H7 (cell line): ENCODE measurements around the gene IFNA13. TPM values are rescaled to one million over a fixed set of nuclear protein-coding genes. Genes with fewer than 3 reads are reported as not detected.

Experiments used
- DNase-seq: peaks from one replicate; pipeline ENCODE4 v3.0.0; 2012
- H3K27me3 ChIP-seq: 2 replicates; pipeline ENCODE4 v1.6.0; 2011; ENCODE audit warnings: mild to moderate bottlenecking, low read length; ENCODE audit not compliant: control insufficient read depth, insufficient read depth
- H3K36me3 ChIP-seq: replicated peaks from 2 replicates; pipeline ENCODE4 v1.5.1; 2011; ENCODE audit warnings: low read length; ENCODE audit not compliant: control insufficient read depth, insufficient read depth
- H3K4me3 ChIP-seq: 2 replicates; pipeline ENCODE4 v1.5.1; 2011; ENCODE audit warnings: low read depth, mild to moderate bottlenecking, control low read depth, low read length, moderate library complexity; ENCODE audit not compliant: insufficient read depth
- total RNA-seq: library from RNA; depleted of rRNA; stranded (reverse); fragments of >200 nt; shearing (Covaris generic); gene quantifications from 2 replicates; pipeline ENCODE4 v1.2.3, GENCODE V29; 2014; rRNA removed

Gene IFNA13
- not detected in 2 replicates for total RNA-seq

GRCh38 chr9:21367957-21368356, at the start of gene IFNA13:
Gene IFNA13 (minus strand): TSS chr9:21368057. CDS start chr9:21368010, 47 bp downstream.
- Histone ChIP-seq H3K4me3 (no peak within 1 kb of the TSS), H3K36me3 (no peaks in the 10 kb centered on the region), H3K27me3 (no peaks in the 10 kb centered on the region)
- DNase-seq, result no peak

DNA sequence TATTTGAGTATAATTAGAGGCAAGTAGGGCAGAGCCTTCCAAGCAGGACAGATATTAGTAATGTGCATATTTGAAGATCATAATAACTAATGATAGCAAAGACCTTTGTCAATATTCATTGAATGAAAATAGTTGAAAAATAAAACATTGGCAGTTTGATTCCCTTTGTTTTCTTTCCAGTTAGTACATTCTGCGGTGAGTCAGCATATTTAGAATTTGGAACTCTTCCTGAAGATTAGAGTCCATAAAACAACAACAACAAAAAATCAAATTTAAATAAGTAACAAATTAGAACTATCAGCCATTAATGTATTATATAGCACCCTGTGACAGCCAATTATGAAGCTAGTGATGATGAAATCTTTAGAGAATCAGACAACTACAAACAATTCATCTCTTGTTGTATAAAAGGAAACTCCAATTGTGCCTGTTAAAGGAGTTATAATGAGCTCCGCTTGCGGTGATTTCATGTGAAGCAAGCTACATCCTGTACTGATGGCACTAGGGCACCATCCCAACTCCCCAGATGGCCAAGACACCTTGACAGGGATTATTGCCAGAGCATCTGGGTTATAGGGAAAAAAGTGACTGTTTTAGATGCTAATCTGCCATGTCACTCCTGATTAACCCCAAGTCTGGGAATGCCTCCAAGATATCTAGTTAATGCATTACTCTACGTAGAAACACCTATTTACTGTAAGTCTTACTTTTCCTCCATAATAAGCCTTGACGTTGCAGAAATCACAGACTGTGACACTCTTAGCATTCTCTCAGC, 47.8 kb upstream of the IFNA13 start:
- Histone ChIP-seq H3K36me3 (no peaks in the 10 kb centered on the region), H3K4me3 (no peak overlapping the region), H3K27me3 (no peaks in the 10 kb centered on the region)
- DNase-seq, result no peak

DNA sequence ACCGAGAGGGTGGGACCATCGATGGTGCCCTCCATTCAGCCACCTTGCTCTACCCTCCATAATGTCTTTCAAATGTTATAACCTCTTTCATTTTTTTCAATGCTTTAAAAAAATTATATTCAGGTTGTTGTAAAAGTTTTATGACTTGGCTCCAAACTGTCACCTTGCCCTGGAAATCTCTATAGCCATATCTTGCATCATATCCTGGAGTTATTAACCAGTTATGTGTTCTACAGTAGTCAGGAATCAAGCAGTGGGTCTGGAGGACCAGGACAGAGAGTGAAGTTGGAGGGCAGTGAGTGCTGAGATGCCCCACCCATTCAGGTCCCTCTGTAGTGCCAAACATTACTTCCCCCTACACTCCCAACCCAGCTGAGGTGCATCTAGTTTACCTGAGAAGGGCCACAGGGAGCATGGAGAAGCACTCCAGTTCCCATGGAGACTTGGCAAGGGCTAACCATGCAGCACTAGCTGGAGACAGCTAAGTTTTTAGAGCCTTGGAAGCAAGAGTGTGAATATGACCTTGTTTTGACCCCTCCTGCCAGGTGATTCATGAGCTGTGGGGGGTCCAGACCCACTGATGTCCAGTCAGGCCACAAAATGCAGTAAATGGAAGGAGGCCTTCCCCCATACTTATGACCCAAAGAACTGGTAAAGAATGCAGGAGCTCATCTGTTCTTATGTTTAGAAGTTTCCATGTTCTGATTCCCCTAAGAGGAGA, 46.5 kb upstream of the IFNA13 start:
- DNase-seq, result no peak
- H3K4me3 ChIP-seq, result no peak overlapping the region
- no peaks in the 10 kb centered on the region for H3K27me3 ChIP-seq
- no peaks in the 10 kb centered on the region for H3K36me3 ChIP-seq

DNA sequence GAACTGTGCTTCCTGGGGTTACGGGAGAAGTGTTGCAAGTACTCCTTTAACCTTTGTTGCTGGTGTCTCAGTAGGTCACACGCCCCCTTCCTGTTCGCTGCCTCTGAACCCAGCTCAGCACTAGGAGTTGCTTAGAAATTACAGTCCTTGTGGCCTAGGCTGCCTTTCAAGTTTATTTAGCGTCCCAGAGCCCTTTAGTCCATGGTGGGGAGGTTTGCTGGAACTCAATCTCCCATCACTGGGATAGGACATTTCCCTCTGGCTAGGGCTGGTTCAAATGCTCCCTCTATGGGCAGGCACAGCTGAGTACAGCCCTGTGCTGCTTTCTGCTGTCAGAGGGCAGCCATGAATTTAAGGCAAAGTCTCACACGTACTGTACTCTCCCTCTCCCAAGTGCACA, 45.8 kb upstream of the IFNA13 start:
- Histone ChIP-seq H3K4me3 (no peak overlapping the region), H3K27me3 (no peaks in the 10 kb centered on the region), H3K36me3 (no peaks in the 10 kb centered on the region)
- DNase-seq, result no peak

DNA sequence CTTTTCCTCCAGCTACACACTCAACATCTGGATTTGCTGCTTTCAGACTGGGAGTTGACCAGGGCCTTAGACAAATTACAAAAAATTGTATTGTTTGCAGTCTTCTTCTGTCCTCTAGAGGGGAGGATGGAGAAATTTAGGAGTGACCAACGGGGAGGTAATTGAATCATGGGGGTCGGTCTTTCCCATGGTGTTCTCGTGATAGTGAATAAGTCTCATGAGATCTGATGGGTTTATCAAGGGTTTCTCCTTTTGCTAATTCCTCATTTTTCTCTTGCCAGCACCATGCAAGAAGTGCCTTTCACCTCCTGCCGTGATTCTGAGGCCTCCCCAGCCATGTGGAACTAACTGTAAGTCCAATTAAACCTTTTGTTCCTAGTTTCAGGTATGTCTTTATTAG, 45.3 kb upstream of the IFNA13 start:
- DNase-seq, result no peak
- Histone ChIP-seq H3K27me3 (no peaks in the 10 kb centered on the region), H3K4me3 (no peak overlapping the region), H3K36me3 (no peaks in the 10 kb centered on the region)

DNA sequence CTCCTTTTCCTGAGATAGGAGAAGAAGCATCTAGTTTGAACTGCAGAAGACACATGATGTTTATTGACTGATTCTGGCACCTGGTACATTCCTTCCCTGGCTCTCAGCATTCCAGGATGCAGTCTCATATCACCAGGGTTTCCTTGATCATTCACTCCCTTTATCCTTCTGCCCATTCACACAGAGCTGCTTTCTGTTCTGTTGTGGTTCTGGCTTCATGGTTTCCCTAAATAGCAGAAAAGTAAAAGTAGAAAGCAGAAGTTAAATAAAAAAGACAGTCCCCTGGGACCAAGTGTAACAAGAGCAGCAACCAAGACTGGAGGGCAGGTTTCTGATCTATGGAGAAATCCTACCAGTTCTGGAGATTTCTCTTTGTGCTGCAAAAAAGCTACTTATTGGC, 44.2 kb upstream of the IFNA13 start:
- no peak for DNase-seq
- H3K36me3 ChIP-seq, result no peaks in the 10 kb centered on the region
- no peaks in the 10 kb centered on the region; the same call in 1 of the 2 replicates for H3K27me3 ChIP-seq
- no peak overlapping the region for H3K4me3 ChIP-seq

- H3K36me3 ChIP-seq, result no peaks in the 10 kb centered on the region
- DNase-seq, result no peak
- H3K27me3 ChIP-seq, result no peaks in the 10 kb centered on the region; the same call in 1 of the 2 replicates
- no peak within 1 kb of the TSS for H3K4me3 ChIP-seq
These were observed 41.0 kb upstream of the IFNA13 start, which contains the start of gene IFNA8 for GRCh38 chr9:21408817-21409216. Gene IFNA8 (plus strand): TSS chr9:21409117. CDS start chr9:21409177, 60 bp downstream.

DNA sequence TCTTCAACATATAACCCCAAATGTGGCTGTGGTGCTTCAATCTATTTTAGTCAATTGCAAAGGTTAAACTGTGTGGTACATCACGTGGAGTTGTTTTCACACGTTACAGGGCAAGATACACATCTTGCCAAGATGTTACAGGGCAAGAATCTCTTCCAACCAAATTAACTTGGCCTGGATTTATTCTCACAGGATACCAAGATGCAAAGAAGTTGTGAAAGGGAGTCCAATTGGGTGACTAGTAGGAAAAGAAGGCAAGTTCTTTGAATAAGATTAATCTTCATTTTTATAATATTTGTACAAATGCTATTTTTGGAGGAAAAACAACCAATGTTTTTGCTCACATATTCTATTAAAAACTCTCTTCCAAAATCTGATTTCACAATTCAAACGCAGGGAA, 36.3 kb upstream of the IFNA13 start:
- Histone ChIP-seq H3K27me3 (peaks cover 17% of the 10 kb centered on the region), H3K4me3 (no peak overlapping the region), H3K36me3 (no peaks in the 10 kb centered on the region)
- DNase-seq, result no peak

- H3K36me3 ChIP-seq, result no peaks in the 10 kb centered on the region
- peak overlapping the region; percentile 47 for H3K4me3 ChIP-seq
- DNase-seq, result peak; percentile 64
- peaks cover 17% of the 10 kb centered on the region for H3K27me3 ChIP-seq
These were observed 34.8 kb upstream of the IFNA13 start for GRCh38 chr9:21402386-21403251.

DNA sequence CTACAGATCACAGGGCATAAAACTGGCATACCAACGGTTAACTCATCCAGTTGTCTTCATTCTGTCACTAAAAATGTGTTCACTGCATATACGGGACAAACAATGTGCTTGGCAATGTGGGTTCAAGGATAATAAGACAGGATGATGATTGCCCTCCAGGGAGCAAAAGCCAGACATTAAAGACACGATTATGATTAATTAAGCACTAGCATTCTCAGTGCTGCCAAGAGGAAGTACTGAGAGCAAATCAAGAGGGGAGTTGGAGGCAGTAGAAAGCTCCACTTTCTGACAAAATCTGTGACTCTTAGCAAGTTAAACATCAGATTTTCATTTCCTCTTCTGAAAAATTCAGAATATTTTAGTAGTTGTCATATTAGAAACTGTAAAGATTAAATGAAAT, 32.1 kb upstream of the IFNA13 start:
- DNase-seq, result no peak
- peaks cover 29% of the 10 kb centered on the region for H3K27me3 ChIP-seq
- no peaks in the 10 kb centered on the region for H3K36me3 ChIP-seq
- H3K4me3 ChIP-seq, result no peak overlapping the region

- DNase-seq, result no peak
- no peak overlapping the region for H3K4me3 ChIP-seq
- H3K36me3 ChIP-seq, result no peaks in the 10 kb centered on the region
- H3K27me3 ChIP-seq, result peaks cover 31% of the 10 kb centered on the region
These were observed 31.2 kb upstream of the IFNA13 start for GRCh38 chr9:21398955-21399489.

GRCh38 chr9:21395778-21396717, 28.2 kb upstream of the IFNA13 start:
- Histone ChIP-seq H3K4me3 (peak overlapping the region; percentile 24), H3K36me3 (no peaks in the 10 kb centered on the region), H3K27me3 (peaks cover 13% of the 10 kb centered on the region)
- peak; percentile 71 for DNase-seq

GRCh38 chr9:21392270-21392669, 24.4 kb upstream of the IFNA13 start:
- H3K36me3 ChIP-seq, result no peaks in the 10 kb centered on the region
- peak; percentile 37 for DNase-seq
- no peak overlapping the region for H3K4me3 ChIP-seq
- peaks cover 13% of the 10 kb centered on the region for H3K27me3 ChIP-seq
